Gastroesophageal sphincter (tissue), 3 donors: ENCODE measurements around the gene FOLR1.
A peak's percentile ranks its signal among the peaks of the same experiment; 100 is the strongest.

Source experiments
- CTCF ChIP-seq, 4 experiments: fragments of 200-600 bp in 2 of 4; fragments of 450-650 bp in 2 of 4; sonication (generic) in 1 of 4; IDR thresholded peaks; one replicate each; pipeline ENCODE4 v1.5.1; 2017 to 2019; ENCODE audit warnings: antibody characterized with exemption in 4 of 4, mild to moderate bottlenecking in 2 of 4, moderate library complexity in 2 of 4
- POLR2A ChIP-seq, 2 donors: fragments of 450-650 bp; IDR thresholded peaks; one replicate each; pipeline ENCODE4 v1.6.1; 2017; ENCODE audit warnings: antibody characterized with exemption in 2 of 2, mild to moderate bottlenecking in 2 of 2, moderate library complexity in 1 of 2
- POLR2AphosphoS5 ChIP-seq: sonication (generic); formaldehyde crosslinking; IDR thresholded peaks from one replicate; pipeline ENCODE4 v1.6.1; 2017; ENCODE audit warnings: antibody characterized with exemption

- TF ChIP-seq POLR2A (IDR thresholded peaks at IDR 0.05) (peak; percentile 52 to 69), CTCF (IDR thresholded peaks at IDR 0.05) (peak in 3 of 4 experiments; percentile 20 to 60 (median 23)), POLR2AphosphoS5 (peak; percentile 79)
These were observed 31.1 kb downstream of the FOLR1 start for GRCh38 chr11:72222907-72223614.
